Measurements from ENCODE around the gene APBB2. TPM values are rescaled to one million over a fixed set of nuclear protein-coding genes. Genes with fewer than 3 reads are reported as not detected.
A peak's percentile ranks its signal among the peaks of the same experiment; 100 is the strongest.
"Not testable (repeated sequence)": the region's sequence is repeated elsewhere in the genome, so short reads cannot be mapped to it uniquely, and the experiment has no call there.

APBB2 gene
- total RNA-seq, 2 experiments from 2014 or later = 0.93 to 13.6 TPM

DNA sequence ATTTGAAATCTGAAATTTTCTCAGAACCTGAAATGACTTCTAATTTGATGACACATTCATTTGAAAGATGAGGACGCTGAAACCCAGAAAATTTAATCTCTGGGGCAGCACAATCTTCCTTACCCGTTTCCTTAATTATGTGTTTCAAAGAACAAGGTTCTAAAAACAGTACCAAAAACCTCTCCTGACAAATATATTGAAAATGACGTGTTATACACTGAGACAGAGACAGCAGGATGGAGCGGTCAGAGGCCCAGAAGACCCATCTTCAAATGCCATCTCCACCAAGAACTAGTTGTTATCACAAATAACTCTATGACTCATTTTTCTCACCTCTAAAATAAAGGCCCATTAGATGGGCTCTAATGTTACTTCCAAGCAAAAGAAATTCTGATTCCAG is 287.3 kb downstream of the APBB2 start:
- CTCF ChIA-PET = interaction anchor here (0.8 kb wide), 1 partner anchor 24 kb away, joined by 3 read pairs; no protein-coding TSS in a partner anchor
- ATAC-seq = no peak
- no peak overlapping the region for H3K27ac Mint-ChIP-seq
- H3K9me3 Mint-ChIP-seq (ENCODE audit: low read depth) = no peaks in the 10 kb centered on the region
- peaks cover 13% of the 10 kb centered on the region for H3K27me3 Mint-ChIP-seq
- H3K36me3 Mint-ChIP-seq = no peaks in the 10 kb centered on the region
- no peak for DNase-seq
- peaks cover 6% of the 10 kb centered on the region for H3K4me1 Mint-ChIP-seq
- H3K4me3 Mint-ChIP-seq = no peak overlapping the region

DNA sequence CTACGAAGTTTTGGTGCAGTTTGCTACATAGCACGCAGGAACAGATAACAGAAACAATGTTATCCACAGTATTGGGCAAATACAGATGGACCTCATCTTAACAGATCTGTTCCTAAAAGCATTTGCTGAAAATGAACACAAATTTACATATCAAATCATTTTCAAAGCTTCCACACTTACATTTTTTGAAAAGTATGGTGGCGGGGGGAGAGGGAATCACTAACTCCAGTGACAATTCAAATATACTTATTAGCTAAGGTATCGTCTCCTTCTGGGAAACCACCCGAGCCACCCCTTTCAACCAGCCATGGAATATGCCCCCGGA is 289.6 kb downstream of the APBB2 start:
- CTCF ChIA-PET = interaction anchor here (0.9 to 5.4 kb wide), 14 partner anchors 9 to 356 kb away, joined by 3 to 38 read pairs (median 6); no protein-coding TSS in a partner anchor
- Mint-ChIP-seq H3K4me1 (peaks cover 6% of the 10 kb centered on the region), H3K36me3 (no peaks in the 10 kb centered on the region), H3K9me3 (ENCODE audit: low read depth) (no peaks in the 10 kb centered on the region), H3K27ac (no peak overlapping the region), H3K4me3 (no peak overlapping the region), H3K27me3 (peaks cover 13% of the 10 kb centered on the region)
- no peak for ATAC-seq
- no peak for DNase-seq

- no peak overlapping the region for H3K4me3 Mint-ChIP-seq
- H3K27ac Mint-ChIP-seq = peak overlapping the region; percentile 31
- H3K36me3 Mint-ChIP-seq = no peaks in the 10 kb centered on the region
- DNase-seq (peak; percentile 79), ATAC-seq (peak; percentile 85)
- H3K4me1 Mint-ChIP-seq = peaks cover 6% of the 10 kb centered on the region
- CTCF ChIA-PET = interaction anchor here (0.9 to 5.4 kb wide), 14 partner anchors 9 to 357 kb away, joined by 3 to 38 read pairs (median 6); no protein-coding TSS in a partner anchor
- H3K27me3 Mint-ChIP-seq = peaks cover 13% of the 10 kb centered on the region
- H3K9me3 Mint-ChIP-seq (ENCODE audit: low read depth) = no peaks in the 10 kb centered on the region
Observed at GRCh38 chr4:40924096-40924792, 290.1 kb downstream of the APBB2 start.

GRCh38 chr4:40923316-40924095 is 290.8 kb downstream of the APBB2 start:
- Mint-ChIP-seq H3K4me3 (no peak overlapping the region), H3K27ac (no peak overlapping the region), H3K9me3 (ENCODE audit: low read depth) (no peaks in the 10 kb centered on the region), H3K27me3 (peaks cover 13% of the 10 kb centered on the region), H3K36me3 (no peaks in the 10 kb centered on the region), H3K4me1 (peaks cover 6% of the 10 kb centered on the region)
- CTCF ChIA-PET = interaction anchor here (1.0 to 5.4 kb wide), 7 partner anchors 8 to 357 kb away, joined by 3 to 38 read pairs (median 6); no protein-coding TSS in a partner anchor
- ATAC-seq (no peak), DNase-seq (no peak)

DNA sequence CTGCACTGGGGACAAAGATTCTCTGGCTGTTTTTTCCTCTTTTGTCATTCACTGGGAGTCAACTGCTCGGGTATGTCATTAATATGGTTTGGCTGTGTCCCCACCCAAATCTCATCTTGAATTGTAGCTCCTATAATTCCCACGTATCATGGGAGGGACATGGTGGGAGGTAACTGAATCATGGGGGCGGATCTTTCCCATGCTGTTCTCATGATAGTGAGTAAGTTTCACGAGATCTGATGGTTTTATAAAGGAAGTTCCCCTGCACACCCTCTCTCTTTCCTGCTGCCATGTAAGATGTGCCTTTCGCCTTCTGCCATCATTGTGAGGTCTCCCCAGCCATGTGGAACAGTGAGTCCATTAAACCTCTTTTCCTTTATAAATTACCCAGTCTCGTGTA is 294.4 kb downstream of the APBB2 start:
- H3K36me3 Mint-ChIP-seq; H3K27me3 Mint-ChIP-seq; H3K4me3 Mint-ChIP-seq; CTCF ChIA-PET; ATAC-seq; DNase-seq; H3K27ac Mint-ChIP-seq; H3K4me1 Mint-ChIP-seq; H3K9me3 Mint-ChIP-seq (ENCODE audit: low read depth): not testable (repeated sequence)

GRCh38 chr4:40918330-40918729 is 296.0 kb downstream of the APBB2 start:
- Mint-ChIP-seq H3K9me3 (ENCODE audit: low read depth) (no peaks in the 10 kb centered on the region), H3K27me3 (peaks cover 9% of the 10 kb centered on the region), H3K27ac (no peak overlapping the region), H3K36me3 (no peaks in the 10 kb centered on the region), H3K4me1 (peaks cover 6% of the 10 kb centered on the region), H3K4me3 (no peak overlapping the region)
- CTCF ChIA-PET = interaction anchor here (1.6 to 2.0 kb wide), 2 partner anchors 10 to 26 kb away, joined by 3 to 6 read pairs; no protein-coding TSS in a partner anchor
- ATAC-seq (no peak), DNase-seq (no peak)

DNA sequence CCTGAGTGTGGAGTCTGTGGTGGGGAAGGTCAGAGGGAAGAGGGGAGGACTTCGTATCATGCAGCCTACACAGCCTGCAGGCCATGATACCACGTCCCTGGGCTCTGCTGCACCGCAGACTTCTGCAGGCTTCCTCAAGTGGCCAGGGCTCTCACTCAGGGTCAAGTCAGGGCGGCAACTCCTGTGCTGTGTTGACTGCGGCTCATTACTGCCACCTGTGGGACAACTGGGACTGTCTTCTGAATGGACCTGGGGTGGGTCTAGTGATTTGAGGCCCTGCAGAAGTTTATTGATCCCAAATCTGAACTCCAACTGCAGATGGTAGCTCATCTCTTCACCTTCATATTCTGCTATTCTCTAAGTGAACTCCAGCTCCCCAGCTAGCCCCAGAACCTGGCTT is 297.5 kb downstream of the APBB2 start:
- DNase-seq (peak; percentile 47), ATAC-seq (peak; percentile 53)
- no peaks in the 10 kb centered on the region for H3K36me3 Mint-ChIP-seq
- H3K4me3 Mint-ChIP-seq = no peak overlapping the region
- no peaks in the 10 kb centered on the region for H3K9me3 Mint-ChIP-seq (ENCODE audit: low read depth)
- peaks cover 9% of the 10 kb centered on the region for H3K27me3 Mint-ChIP-seq
- H3K4me1 Mint-ChIP-seq = peaks cover 6% of the 10 kb centered on the region
- no peak overlapping the region for H3K27ac Mint-ChIP-seq
- CTCF ChIA-PET = interaction anchor here (1.6 to 2.0 kb wide), 2 partner anchors 8 to 27 kb away, joined by 3 to 6 read pairs; no protein-coding TSS in a partner anchor

GRCh38 chr4:40916218-40916555 is 298.2 kb downstream of the APBB2 start:
- CTCF ChIA-PET = interaction anchor here (1.4 kb wide), 1 partner anchor 8 kb away, joined by 7 read pairs; no protein-coding TSS in a partner anchor
- Mint-ChIP-seq H3K9me3 (ENCODE audit: low read depth) (no peaks in the 10 kb centered on the region), H3K27me3 (peaks cover 9% of the 10 kb centered on the region), H3K4me3 (no peak overlapping the region), H3K36me3 (no peaks in the 10 kb centered on the region), H3K27ac (no peak overlapping the region), H3K4me1 (peaks cover 6% of the 10 kb centered on the region)
- DNase-seq (no peak), ATAC-seq (no peak)

DNA sequence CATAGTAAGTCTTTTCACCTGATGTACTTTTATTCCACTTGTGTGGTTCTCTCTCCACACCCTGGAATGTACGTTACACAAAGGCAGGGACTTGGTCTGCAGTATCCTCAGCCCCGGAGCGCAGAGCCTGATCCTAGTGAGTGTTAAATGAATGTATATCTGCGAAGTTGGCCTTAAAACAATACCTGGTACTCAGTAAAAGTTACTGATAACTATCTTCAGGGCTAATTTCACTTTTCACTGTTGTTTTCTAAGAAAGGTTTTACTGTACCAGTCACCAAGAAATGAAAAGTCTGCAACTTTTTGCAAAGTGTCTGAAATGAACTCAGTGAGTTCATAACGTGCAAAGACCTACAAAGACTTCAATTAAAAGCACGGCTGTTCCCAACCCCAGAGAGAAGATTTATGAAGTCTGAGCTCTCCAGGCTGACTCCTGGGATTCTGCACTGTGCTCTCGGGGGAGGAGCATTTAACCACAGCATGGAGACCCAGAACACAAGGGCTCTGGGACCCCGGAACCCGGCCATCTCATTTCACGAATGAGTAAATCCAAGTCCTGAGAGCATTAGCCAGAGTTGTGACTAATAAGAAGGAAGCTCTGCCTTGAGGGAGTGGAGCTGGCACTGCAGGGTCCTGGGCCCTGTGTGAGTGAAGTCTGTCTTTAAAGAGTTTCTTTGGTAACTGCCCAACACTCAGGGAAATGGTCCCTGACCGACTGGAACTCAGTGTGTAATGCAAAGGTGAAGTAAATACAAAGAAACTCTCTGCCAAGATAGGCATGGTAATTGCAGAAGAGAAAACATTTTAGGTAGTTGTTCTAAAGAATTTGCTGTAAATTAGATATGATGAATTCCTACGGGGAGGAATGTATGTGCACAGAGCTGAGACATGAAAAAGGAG is 298.8 kb downstream of the APBB2 start:
- no peak for ATAC-seq
- H3K27ac Mint-ChIP-seq = no peak overlapping the region
- CTCF ChIA-PET = interaction anchor here (1.4 kb wide), 1 partner anchor 9 kb away, joined by 7 read pairs; no protein-coding TSS in a partner anchor
- no peaks in the 10 kb centered on the region for H3K9me3 Mint-ChIP-seq (ENCODE audit: low read depth)
- DNase-seq = no peak
- H3K36me3 Mint-ChIP-seq = no peaks in the 10 kb centered on the region
- H3K4me3 Mint-ChIP-seq = no peak overlapping the region
- H3K27me3 Mint-ChIP-seq = peaks cover 9% of the 10 kb centered on the region
- peaks cover 6% of the 10 kb centered on the region for H3K4me1 Mint-ChIP-seq

- CTCF ChIA-PET = interaction anchor here (0.7 to 6.0 kb wide), 5 partner anchors 11 to 18 kb away, joined by 3 to 38 read pairs (median 6); no protein-coding TSS in a partner anchor
- ATAC-seq (no peak), DNase-seq (no peak)
- H3K27ac Mint-ChIP-seq = no peak overlapping the region
- H3K4me1 Mint-ChIP-seq = peaks cover 18% of the 10 kb centered on the region
- peaks cover 9% of the 10 kb centered on the region for H3K27me3 Mint-ChIP-seq
- H3K9me3 Mint-ChIP-seq (ENCODE audit: low read depth) = no peaks in the 10 kb centered on the region
- no peak overlapping the region for H3K4me3 Mint-ChIP-seq
- H3K36me3 Mint-ChIP-seq = no peaks in the 10 kb centered on the region
Observed at GRCh38 chr4:40912460-40913184, 301.7 kb downstream of the APBB2 start.

- H3K36me3 Mint-ChIP-seq = no peaks in the 10 kb centered on the region
- H3K27me3 Mint-ChIP-seq = no peaks in the 10 kb centered on the region
- H3K4me3 Mint-ChIP-seq = no peak overlapping the region
- H3K27ac Mint-ChIP-seq = no peak overlapping the region
- H3K4me1 Mint-ChIP-seq = peaks cover 18% of the 10 kb centered on the region
- H3K9me3 Mint-ChIP-seq (ENCODE audit: low read depth) = no peaks in the 10 kb centered on the region
- ATAC-seq = no peak
- CTCF ChIA-PET = interaction anchor here (1.3 to 6.0 kb wide), 5 partner anchors 13 to 69 kb away, joined by 3 to 38 read pairs (median 6); no protein-coding TSS in a partner anchor
- DNase-seq = no peak
Observed at GRCh38 chr4:40910706-40911105, 303.6 kb downstream of the APBB2 start.

DNA sequence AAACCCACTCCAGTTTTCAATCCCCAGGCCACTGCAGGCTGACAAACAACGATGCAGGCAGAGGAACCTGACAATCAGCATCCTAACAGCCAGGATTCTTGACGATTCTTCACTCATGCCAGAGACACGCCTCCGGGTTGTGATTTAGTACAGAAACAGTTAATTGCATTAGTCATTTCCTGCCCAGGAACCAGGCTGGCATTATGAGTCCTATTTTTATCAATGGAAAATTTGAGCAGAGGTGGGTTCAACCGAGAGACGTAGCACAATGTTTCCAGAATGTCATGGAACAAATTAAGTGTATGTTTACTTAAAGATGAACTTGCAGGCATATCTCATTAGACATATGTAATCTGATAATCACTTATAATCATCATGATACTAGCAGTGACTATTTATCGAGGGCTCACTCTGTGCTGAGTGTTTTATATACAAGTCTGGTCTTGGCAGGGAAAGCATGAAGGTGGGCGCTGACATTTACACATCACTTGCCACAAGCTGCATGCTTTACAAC is 304.9 kb downstream of the APBB2 start:
- Mint-ChIP-seq H3K27ac (no peak overlapping the region), H3K4me3 (no peak overlapping the region), H3K4me1 (peaks cover 13% of the 10 kb centered on the region), H3K27me3 (no peaks in the 10 kb centered on the region), H3K9me3 (ENCODE audit: low read depth) (no peaks in the 10 kb centered on the region), H3K36me3 (no peaks in the 10 kb centered on the region)
- CTCF ChIA-PET = interaction anchor here (1.2 to 6.0 kb wide), 8 partner anchors 8 to 304 kb away, joined by 3 to 38 read pairs (median 6); partner anchors contain the start of gene APBB2
- DNase-seq (no peak), ATAC-seq (peak; percentile 37)

All from activated CD8-positive, alpha-beta memory T cell treated with anti-CD3 and anti-CD28 coated beads, Interleukin-2, amount 10 ng/mL, durations not matched to agents 7 days and 5 days (primary cell).